Rectal smooth muscle tissue (tissue), 1 donor: Measurements from ENCODE around the gene PPP1R1C.
"Not testable (repeated sequence)": the region's sequence is repeated elsewhere in the genome, so short reads cannot be mapped to it uniquely, and the experiment has no call there.

Source experiments
- H3K27ac ChIP-seq: one replicate; pipeline ENCODE4 v1.7.0; 2013; ENCODE audit warnings: low read depth, low read length, inconsistent platforms
- H3K27me3 ChIP-seq: one replicate; pipeline ENCODE4 v1.7.0; 2013; ENCODE audit warnings: low read length; ENCODE audit not compliant: control insufficient read depth, insufficient read depth
- H3K36me3 ChIP-seq: one replicate; pipeline ENCODE4 v1.7.0; 2013; ENCODE audit warnings: low read length; ENCODE audit not compliant: control insufficient read depth, insufficient read depth
- H3K4me1 ChIP-seq: one replicate; pipeline ENCODE4 v1.7.0; 2013; ENCODE audit warnings: low read length; ENCODE audit not compliant: control insufficient read depth, insufficient read depth
- H3K4me3 ChIP-seq: one replicate; pipeline ENCODE4 v1.7.0; 2013; ENCODE audit warnings: low read length
- H3K9ac ChIP-seq: one replicate; pipeline ENCODE4 v1.7.0; 2013; ENCODE audit warnings: low read length

PPP1R1C gene

DNA sequence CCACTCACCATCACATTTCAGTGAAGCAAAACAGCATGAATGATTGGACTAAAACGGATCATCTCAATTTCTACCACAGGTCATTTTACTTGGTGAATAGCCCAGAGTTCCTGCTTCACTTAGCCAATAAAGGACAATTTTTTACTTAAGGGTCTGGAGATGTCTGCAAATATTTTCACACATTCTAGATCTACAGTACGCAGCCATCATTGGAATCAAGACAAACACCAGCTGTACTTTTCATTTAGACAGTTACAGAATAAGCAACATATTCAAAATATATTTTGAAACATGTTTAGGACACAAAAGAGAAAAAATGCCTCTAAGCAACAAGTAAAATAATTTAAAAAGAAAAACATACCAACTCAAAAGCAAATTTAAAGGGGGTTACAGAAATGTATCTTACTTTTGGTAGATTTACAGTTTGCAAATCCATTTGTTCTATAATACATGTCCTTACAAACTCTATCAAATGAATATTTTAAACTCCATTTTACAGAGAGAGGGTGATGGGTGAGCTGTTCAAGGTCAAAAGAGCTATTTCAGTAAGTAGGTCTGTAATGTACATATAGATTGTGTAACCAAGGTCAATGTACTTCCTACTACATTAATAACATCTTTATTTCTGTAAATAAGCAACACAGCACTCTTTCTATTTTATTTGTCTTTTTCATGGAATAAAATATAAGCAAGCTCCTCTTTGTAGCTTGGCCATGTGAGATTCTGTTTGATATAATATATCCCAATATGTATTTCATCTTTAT is 13.4 kb downstream of the PPP1R1C start:
- H3K4me3 ChIP-seq = no peak overlapping the region
- H3K27ac ChIP-seq = no peak overlapping the region
- H3K36me3 ChIP-seq = no peaks in the 10 kb centered on the region
- H3K27me3 ChIP-seq = no peaks in the 10 kb centered on the region
- H3K4me1 ChIP-seq = no peaks in the 10 kb centered on the region
- H3K9ac ChIP-seq = no peak overlapping the region

DNA sequence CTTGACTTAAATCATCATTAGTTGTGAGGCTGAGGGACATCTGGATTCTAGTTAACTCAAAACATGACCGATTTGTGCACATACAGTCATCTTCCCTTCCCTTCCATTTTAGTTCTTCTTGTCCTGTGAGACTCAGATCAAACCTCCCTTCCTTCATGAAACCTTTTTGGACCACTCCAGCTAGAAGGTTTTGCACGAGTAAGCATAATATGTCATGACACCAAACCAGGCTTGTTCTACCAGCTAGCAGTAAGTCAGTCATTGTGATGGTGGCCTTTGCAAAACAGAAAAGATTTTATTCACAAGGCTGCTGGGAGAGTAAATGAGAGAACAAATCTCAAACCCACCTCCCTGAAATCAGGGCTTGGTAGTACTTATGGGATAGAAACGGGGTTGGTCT is 14.3 kb downstream of the PPP1R1C start:
- Histone ChIP-seq H3K27me3 (no peaks in the 10 kb centered on the region), H3K36me3 (no peaks in the 10 kb centered on the region), H3K4me1 (no peaks in the 10 kb centered on the region), H3K4me3 (no peak overlapping the region), H3K27ac (no peak overlapping the region), H3K9ac (no peak overlapping the region)

DNA sequence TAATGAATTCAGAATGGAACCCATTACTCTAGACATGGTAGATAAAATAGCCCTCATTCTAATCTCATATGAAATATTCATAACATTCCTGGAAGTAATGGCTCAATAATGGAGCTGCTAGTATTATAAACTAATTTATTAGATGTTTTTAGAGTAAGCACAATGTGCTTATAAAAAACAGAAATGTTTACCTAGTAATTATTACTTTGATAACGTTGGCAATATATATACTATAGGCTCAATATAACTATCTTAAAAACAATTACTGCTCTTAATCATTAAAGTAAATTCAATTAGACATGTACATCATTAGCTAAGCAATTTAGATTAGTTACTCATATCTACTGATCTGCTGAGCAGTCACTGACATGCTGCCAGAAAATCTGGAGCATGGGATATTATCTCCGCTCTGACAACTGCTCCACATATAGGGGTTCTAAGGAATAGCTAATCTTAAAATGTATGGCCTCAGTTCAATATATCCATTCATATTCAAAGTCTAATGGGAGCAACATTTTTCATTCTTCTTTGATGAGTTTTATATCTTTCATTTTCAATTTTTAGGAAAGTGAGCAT is 19.4 kb downstream of the PPP1R1C start:
- Histone ChIP-seq H3K9ac (no peak overlapping the region), H3K27ac (no peak overlapping the region), H3K27me3 (no peaks in the 10 kb centered on the region), H3K36me3 (no peaks in the 10 kb centered on the region), H3K4me3 (no peak overlapping the region), H3K4me1 (no peaks in the 10 kb centered on the region)

DNA sequence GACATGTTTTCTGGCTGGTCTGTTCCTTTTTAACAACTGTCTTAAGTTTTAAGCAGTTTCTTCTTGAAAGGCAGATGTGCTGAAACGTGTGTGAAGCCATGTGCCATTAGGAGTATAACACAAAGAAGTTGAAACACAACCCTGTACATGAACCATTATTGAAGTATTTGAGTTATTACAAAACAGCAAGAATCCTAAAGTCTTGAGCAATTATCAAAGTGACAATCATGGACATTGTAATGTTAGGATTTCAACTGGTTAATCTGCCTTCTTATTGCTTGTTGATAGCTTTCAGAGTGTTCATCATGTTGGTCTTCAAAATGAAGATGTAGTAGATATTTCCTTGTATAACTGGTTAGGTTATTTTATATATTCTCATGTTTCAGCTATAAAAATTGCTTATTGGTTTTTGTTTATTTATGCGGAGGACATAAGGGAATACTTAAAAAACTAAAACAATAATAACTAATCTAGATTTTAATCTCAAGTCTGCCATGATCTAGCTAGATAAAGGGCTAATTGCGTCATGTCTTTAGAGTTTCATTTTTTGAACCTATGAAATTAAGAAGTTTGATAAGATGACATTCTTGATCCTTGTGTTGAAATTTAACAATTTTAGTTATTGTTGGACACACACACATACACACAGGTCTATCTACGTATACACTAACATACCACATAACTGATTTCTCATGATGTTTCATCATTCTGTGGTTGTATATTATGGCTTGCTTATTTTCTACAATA is 21.1 kb downstream of the PPP1R1C start:
- H3K27ac ChIP-seq = no peak overlapping the region
- H3K27me3 ChIP-seq = no peaks in the 10 kb centered on the region
- H3K4me1 ChIP-seq = no peaks in the 10 kb centered on the region
- H3K9ac ChIP-seq = no peak overlapping the region
- H3K36me3 ChIP-seq = no peaks in the 10 kb centered on the region
- H3K4me3 ChIP-seq = no peak overlapping the region

DNA sequence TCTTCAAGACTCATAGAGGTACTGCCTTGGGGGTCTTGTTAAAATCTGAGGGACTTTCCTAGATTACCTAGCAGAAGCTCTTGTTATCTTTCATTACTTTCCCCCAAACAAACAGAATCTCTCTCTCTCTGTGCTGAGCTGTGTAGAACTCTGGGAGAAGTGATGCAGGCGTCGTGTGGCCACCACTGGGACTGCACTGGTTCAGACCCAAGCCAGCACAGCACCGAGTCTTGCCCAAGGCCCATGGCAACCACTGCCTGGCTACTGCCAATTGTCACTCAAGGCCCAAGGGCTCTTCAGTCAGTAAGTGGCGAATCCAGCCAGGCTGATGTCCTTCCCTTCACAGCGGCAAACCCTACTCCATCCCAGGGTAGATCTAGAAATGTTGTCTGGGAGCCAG is 28.6 kb downstream of the PPP1R1C start:
- Histone ChIP-seq H3K4me3 (no peak overlapping the region), H3K4me1 (no peaks in the 10 kb centered on the region), H3K36me3 (no peaks in the 10 kb centered on the region), H3K9ac (no peak overlapping the region), H3K27me3 (no peaks in the 10 kb centered on the region), H3K27ac (no peak overlapping the region)

DNA sequence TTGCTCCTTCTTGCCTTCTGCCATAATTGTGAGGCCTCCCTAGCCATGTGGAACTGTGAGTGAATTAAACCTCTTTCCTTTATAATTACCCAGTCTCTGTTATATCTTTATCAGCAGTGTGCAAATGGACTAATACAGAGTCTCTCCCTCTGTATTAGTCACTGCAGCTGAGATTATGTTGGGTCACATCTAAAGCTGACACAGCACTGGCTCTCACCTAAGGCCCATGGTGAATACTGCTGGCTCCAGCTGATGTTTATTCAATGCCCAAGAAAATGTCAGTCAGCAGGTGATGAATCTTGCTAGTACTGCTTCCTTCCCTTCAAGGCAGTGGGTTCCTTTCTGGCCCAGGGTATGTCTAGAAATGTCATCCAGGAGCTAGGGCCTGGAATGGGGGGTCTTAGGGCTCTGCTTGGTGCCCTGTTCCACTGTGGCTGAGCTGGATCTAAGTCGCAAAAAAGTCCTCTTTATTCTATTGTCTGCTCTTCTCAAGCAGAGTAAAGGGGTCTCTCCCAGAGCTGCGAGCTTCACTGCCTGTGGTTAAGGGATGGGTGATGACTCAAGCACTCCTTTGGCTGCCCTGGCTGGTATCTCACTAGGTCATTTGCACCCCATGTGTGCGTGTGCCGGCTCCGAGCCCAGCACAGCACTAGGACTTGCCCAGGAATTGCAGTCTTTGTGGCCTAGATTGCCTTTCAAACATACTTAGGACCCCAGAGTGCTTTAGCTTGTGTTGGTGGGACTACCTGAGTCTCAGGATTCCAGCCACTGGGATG is 29.9 kb downstream of the PPP1R1C start:
- H3K36me3 ChIP-seq = no peaks in the 10 kb centered on the region
- H3K27me3 ChIP-seq = no peaks in the 10 kb centered on the region
- H3K4me3 ChIP-seq = no peak overlapping the region
- H3K4me1 ChIP-seq = no peaks in the 10 kb centered on the region
- no peak overlapping the region for H3K9ac ChIP-seq
- H3K27ac ChIP-seq = no peak overlapping the region

DNA sequence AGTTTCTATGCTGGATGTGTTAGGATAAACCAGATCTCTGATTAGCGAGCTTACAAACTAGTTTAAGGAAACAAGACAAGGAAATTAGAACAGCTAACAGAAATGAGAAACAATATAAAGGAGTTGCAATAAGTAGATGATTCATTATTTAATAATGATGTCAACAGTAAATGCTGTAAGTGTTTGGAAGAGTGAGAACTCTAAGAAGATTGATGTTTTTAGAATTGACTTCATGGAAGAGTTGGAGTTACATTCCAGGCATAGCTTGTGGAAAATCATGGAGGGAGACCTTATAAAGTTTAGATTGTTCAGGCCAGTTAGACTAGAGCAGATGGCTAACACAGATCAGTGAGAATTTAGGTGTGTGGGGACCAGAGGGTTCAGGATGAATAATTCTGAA is 32.6 kb downstream of the PPP1R1C start:
- H3K4me1 ChIP-seq = no peaks in the 10 kb centered on the region
- no peak overlapping the region for H3K4me3 ChIP-seq
- no peak overlapping the region for H3K9ac ChIP-seq
- H3K27me3 ChIP-seq = no peaks in the 10 kb centered on the region
- H3K36me3 ChIP-seq = no peaks in the 10 kb centered on the region
- no peak overlapping the region for H3K27ac ChIP-seq

DNA sequence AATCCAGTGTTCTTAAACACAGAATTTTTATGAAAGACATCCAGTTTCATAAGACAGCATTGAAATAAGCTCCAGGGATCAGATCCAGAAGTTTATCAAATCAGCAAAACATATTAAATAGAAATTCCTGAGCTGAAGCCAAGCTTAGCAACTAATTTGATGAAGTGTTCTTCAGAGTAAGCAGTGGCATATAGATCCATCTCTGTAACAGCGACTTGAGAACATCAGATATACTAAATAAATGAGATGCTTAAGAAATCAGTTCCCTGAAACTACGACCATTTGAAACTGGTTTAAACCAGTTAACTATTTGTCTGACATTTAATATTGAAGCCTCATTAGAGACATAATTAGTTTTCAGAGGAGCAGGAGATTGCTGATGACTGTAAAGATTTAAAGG is 34.1 kb downstream of the PPP1R1C start:
- Histone ChIP-seq H3K27ac (no peak overlapping the region), H3K27me3 (no peaks in the 10 kb centered on the region), H3K4me1 (no peaks in the 10 kb centered on the region), H3K4me3 (no peak overlapping the region), H3K36me3 (no peaks in the 10 kb centered on the region), H3K9ac (no peak overlapping the region)

DNA sequence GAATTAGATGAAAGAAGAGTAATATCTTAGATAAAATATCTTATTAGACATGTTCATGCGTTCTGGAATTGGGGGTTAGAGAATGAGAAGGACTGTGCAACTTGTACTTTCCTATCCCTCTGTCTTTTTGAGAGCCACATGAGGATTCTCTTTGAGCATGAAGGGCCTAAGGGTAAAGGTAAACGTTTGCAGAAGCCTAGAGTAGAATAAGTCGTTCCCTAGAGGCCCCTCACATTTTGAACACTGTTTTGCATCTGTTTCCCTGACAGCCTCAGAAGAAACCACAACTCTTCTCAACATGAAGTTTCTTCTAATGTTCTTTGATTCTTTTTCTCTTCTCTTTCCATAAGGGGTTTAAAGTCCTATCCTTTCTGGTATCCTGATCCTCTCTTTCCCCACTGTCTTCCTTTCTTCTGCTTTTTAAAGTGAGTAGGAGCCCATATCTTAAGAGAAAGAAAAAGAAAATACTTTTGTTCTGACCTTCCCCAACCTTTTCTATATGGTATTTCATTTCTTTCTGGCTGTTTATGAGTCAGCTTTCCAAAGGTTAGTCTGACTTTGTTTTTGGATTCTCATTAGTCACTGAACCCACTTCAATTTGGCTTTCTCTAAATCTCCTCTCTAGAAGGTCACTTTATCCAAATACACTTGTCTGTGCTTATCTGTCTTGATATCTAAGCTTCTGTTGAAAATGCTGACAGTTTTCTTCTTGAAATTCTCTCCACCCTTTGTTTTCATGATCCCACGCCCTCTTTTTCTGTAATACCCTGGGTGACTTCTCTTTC is 34.8 kb downstream of the PPP1R1C start:
- Histone ChIP-seq H3K27me3 (no peaks in the 10 kb centered on the region), H3K9ac (no peak overlapping the region), H3K4me1 (no peaks in the 10 kb centered on the region), H3K36me3 (no peaks in the 10 kb centered on the region), H3K27ac (no peak overlapping the region), H3K4me3 (no peak overlapping the region)

DNA sequence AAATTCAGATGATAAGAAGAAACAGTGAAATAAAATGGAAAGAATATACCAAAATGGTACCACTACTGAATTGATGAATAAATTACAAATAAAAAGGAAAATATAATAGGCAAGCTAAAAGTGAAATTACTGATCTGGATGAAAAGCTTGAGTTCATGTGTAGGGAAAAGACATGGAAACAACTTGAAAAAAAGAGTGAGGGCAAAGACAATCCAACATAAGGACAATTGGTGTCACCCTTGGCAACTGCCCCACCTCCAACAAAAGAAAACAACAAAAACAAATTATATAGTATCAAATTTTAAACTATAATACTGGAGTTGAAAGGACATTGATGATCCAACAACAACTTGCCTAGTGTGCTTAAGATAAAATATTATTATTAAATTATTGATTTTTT is 37.6 kb downstream of the PPP1R1C start:
- no peak overlapping the region for H3K27ac ChIP-seq
- H3K4me3 ChIP-seq = no peak overlapping the region
- no peak overlapping the region for H3K9ac ChIP-seq
- H3K36me3 ChIP-seq = no peaks in the 10 kb centered on the region
- H3K27me3 ChIP-seq = no peaks in the 10 kb centered on the region
- H3K4me1 ChIP-seq = no peaks in the 10 kb centered on the region

DNA sequence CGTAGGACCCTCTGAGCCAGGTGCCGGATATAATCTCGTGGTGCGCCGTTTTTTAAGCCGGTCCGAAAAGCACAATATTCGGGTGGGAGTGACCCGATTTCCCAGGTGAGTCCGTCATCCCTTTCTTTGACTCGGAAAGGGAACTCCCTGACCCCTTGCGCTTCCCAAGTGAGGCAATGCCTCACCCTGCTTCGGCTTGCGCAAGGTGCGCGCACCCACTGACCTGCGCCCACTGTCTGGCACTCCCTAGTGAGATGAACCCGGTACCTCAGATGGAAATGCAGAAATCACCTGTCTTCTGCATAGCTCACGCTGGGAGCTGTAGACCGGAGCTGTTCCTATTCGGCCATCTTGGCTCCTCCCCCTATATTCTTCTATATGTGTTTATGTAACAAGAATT is 45.2 kb downstream of the PPP1R1C start:
- not testable (repeated sequence) for H3K27me3 ChIP-seq, H3K36me3 ChIP-seq, H3K27ac ChIP-seq, H3K9ac ChIP-seq, H3K4me3 ChIP-seq, H3K4me1 ChIP-seq

DNA sequence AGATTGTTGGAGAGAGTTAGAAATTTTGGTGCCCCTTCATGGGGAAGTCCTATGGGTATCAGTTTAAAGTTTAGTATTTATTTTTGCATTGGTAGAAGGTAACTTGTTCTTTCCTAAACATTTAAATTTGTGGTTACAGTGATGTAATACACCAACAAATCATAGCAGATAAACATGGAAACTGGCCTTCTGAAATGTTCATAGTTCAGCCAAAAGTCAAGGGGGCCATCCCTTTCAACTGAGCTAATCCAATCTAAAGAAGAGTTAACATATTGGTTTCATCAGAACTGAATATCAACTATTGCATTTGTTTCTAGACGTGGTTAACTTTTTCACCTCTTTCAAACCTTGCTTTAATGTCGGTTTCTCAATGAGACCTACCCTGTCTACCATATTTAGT is 46.3 kb downstream of the PPP1R1C start:
- no peaks in the 10 kb centered on the region for H3K27me3 ChIP-seq

More for the DNA sequence above, 46.3 kb downstream of the PPP1R1C start:
- Histone ChIP-seq H3K4me1 (no peaks in the 10 kb centered on the region), H3K27ac (no peak overlapping the region), H3K36me3 (no peaks in the 10 kb centered on the region), H3K9ac (no peak overlapping the region), H3K4me3 (no peak overlapping the region)
